Fibroblast of lung (primary cell): Measurements from ENCODE around the gene RNF123. TPM values are rescaled to one million over a fixed set of nuclear protein-coding genes. Genes with fewer than 3 reads are reported as not detected.
"Not testable (repeated sequence)": the region's sequence is repeated elsewhere in the genome, so short reads cannot be mapped to it uniquely, and the experiment has no call there.

Experiments used
- DNase-seq, 2 donors: peaks; one replicate each; pipeline versions ENCODE4 v3.0.0 to v3.0.0-alpha.2; 2010; ENCODE audit warnings: low read depth in 2 of 2
- H2AFZ ChIP-seq: 2 replicates; pipeline ENCODE4 v1.5.1; 2012; ENCODE audit warnings: low read length, control low read depth, inconsistent platforms
- H3K27ac ChIP-seq: 2 replicates; pipeline ENCODE4 v1.5.1; 2011; ENCODE audit warnings: low read length, control low read depth; ENCODE audit not compliant: insufficient read depth
- H3K27me3 ChIP-seq: 2 replicates; pipeline ENCODE4 v1.5.1; 2011; ENCODE audit warnings: mild to moderate bottlenecking, low read length; ENCODE audit not compliant: control insufficient read depth, insufficient read depth
- H3K36me3 ChIP-seq: 2 replicates; pipeline ENCODE4 v1.5.1; 2011; ENCODE audit warnings: low read length; ENCODE audit not compliant: control insufficient read depth, insufficient read depth
- H3K4me1 ChIP-seq: 2 replicates; pipeline ENCODE4 v1.5.1; 2011; ENCODE audit warnings: low read length; ENCODE audit not compliant: control insufficient read depth, insufficient read depth; ENCODE audit errors: extremely low read depth
- H3K4me2 ChIP-seq: 2 replicates; pipeline ENCODE4 v1.5.1; 2011; ENCODE audit warnings: low read length, control low read depth; ENCODE audit not compliant: insufficient read depth; ENCODE audit errors: extremely low read depth
- H3K4me3 ChIP-seq, 4 experiments: fragments of 200-600 bp in 1 of 4; sonication (generic) in 1 of 4; replicated peaks in 1 of 4; 2 replicates each; pipeline ENCODE4 v1.5.1; 2011 to 2016; ENCODE audit warnings: low read length in 4 of 4, low read depth in 3 of 4, mild to moderate bottlenecking in 3 of 4, control low read depth in 2 of 4, inconsistent platforms in 1 of 4, mixed read lengths in 1 of 4; ENCODE audit not compliant: insufficient read depth in 1 of 4; ENCODE audit errors: control extremely low read depth in 1 of 4
- H3K79me2 ChIP-seq: 2 replicates; pipeline ENCODE4 v1.5.1; 2012; ENCODE audit warnings: mild to moderate bottlenecking, low read length, inconsistent platforms; ENCODE audit not compliant: control insufficient read depth, insufficient read depth
- H3K9ac ChIP-seq: 2 replicates; pipeline ENCODE4 v1.5.1; 2011; ENCODE audit warnings: mild to moderate bottlenecking, low read length, control low read depth; ENCODE audit not compliant: insufficient read depth
- H3K9me3 ChIP-seq: 2 replicates; pipeline ENCODE4 v1.5.1; 2012; ENCODE audit warnings: low read depth, low read length; ENCODE audit not compliant: control insufficient read depth, insufficient read depth
- H4K20me1 ChIP-seq: 2 replicates; pipeline ENCODE4 v1.5.1; 2011; ENCODE audit warnings: low read length; ENCODE audit not compliant: control insufficient read depth, insufficient read depth; ENCODE audit errors: extremely low read depth
- CTCF ChIP-seq, 2 donors: IDR thresholded peaks in 1 of 2; conservative IDR thresholded peaks in 1 of 2; 1 replicate in 1 of 2; 2 replicates in 1 of 2; pipeline ENCODE4 v1.5.1; 2011 to 2012; ENCODE audit warnings: low read length in 2 of 2, control low read depth in 1 of 2, inconsistent platforms in 1 of 2, low read depth in 1 of 2, mild to moderate bottlenecking in 1 of 2
- EZH2 ChIP-seq: IDR thresholded peaks from 2 replicates; pipeline ENCODE4 v1.5.1; 2012; ENCODE audit warnings: low read length, control low read depth, mild to moderate bottlenecking; ENCODE audit errors: missing control alignments
- polyA plus RNA-seq, 2 donors: library from polyadenylated mRNA; depleted of rRNA in 1 of 2; stranded (reverse) in 1 of 2; unstranded in 1 of 2; fragments of >200 nt; gene quantifications; 2 replicates each; pipeline ENCODE4 v1.2.1, GENCODE V29; 2011 to 2012; ENCODE audit warnings: missing spikeins in 1 of 2
- total RNA-seq: library from RNA; depleted of rRNA; stranded (reverse); fragments of >200 nt; gene quantifications from 2 replicates; pipeline ENCODE4 v1.2.1, GENCODE V29; 2014

Gene RNF123
- total and polyA plus RNA-seq, 2 donors (not counting 1 experiment from before 2014, with no cell fraction given) = 16.5 to 27.1 TPM

- Histone ChIP-seq H3K27me3 (no peaks in the 10 kb centered on the region), H3K9ac (no peak overlapping the region), H3K79me2 (no peaks in the 10 kb centered on the region), H2AFZ (no peak overlapping the region), H3K4me1 (no peaks in the 10 kb centered on the region), H3K27ac (no peak overlapping the region), H3K9me3 (no peaks in the 10 kb centered on the region), H3K4me3 (no peak overlapping the region), H3K4me2 (no peak overlapping the region), H4K20me1 (no peaks in the 10 kb centered on the region), H3K36me3 (peaks cover 38% of the 10 kb centered on the region)
- no peak for TF ChIP-seq EZH2
- TF ChIP-seq CTCF (conservative IDR thresholded peaks at IDR 0.05 in 1 of 2, IDR thresholded peaks at IDR 0.05 in 1 of 2; ENCODE audit: low read depth in 1 of 2, low read length in 2 of 2) = no peak
- DNase-seq = no peak
These were observed 8.2 kb upstream of the RNF123 start for GRCh38 chr3:49681232-49681522.

DNA sequence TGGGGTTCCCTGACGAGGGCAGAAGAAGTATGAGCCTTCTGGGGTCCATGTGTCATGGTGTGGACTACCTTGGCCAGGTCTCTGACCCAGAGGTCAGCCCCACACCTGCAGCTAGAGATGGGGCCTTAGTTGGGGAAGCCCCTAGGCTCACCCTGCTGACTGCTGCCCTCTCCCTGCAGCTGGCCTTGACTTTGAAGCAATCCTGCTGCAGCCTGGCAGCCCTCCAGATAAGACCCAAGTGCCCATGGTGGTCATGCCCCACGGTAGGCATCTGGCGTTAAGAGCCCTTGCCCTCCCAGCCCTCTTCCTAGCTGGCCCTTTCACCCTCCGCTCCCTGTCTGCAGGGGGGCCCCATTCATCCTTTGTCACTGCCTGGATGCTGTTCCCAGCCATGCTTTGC lies 7.8 kb upstream of the RNF123 start:
- H3K36me3 ChIP-seq = peaks cover 35% of the 10 kb centered on the region
- TF ChIP-seq EZH2 = no peak
- no peak for TF ChIP-seq CTCF (conservative IDR thresholded peaks at IDR 0.05 in 1 of 2, IDR thresholded peaks at IDR 0.05 in 1 of 2; ENCODE audit: low read depth in 1 of 2, low read length in 2 of 2)
- no peak overlapping the region for H2AFZ ChIP-seq
- no peaks in the 10 kb centered on the region for H3K9me3 ChIP-seq
- no peak overlapping the region for H3K9ac ChIP-seq
- no peak for DNase-seq
- no peak overlapping the region for H3K27ac ChIP-seq
- no peaks in the 10 kb centered on the region for H3K79me2 ChIP-seq
- H3K4me1 ChIP-seq = no peaks in the 10 kb centered on the region
- H3K4me2 ChIP-seq = no peak overlapping the region
- no peak overlapping the region for H3K4me3 ChIP-seq
- no peaks in the 10 kb centered on the region for H4K20me1 ChIP-seq
- no peaks in the 10 kb centered on the region for H3K27me3 ChIP-seq

- H3K9ac ChIP-seq = no peak overlapping the region
- H4K20me1 ChIP-seq = no peaks in the 10 kb centered on the region
- H3K36me3 ChIP-seq = peaks cover 25% of the 10 kb centered on the region
- H3K4me1 ChIP-seq = no peaks in the 10 kb centered on the region
- no peaks in the 10 kb centered on the region for H3K9me3 ChIP-seq
- no peak overlapping the region for H2AFZ ChIP-seq
- H3K27ac ChIP-seq = no peak overlapping the region
- no peak for TF ChIP-seq CTCF (conservative IDR thresholded peaks at IDR 0.05 in 1 of 2, IDR thresholded peaks at IDR 0.05 in 1 of 2; ENCODE audit: low read depth in 1 of 2, low read length in 2 of 2)
- no peak for TF ChIP-seq EZH2
- peak in 1 of 2 donors; percentile 28 for DNase-seq
- no peaks in the 10 kb centered on the region for H3K79me2 ChIP-seq
- H3K4me2 ChIP-seq = no peak overlapping the region
- H3K27me3 ChIP-seq = no peaks in the 10 kb centered on the region
- H3K4me3 ChIP-seq = no peak overlapping the region
These were observed 6.2 kb upstream of the RNF123 start for GRCh38 chr3:49683162-49683561.

DNA sequence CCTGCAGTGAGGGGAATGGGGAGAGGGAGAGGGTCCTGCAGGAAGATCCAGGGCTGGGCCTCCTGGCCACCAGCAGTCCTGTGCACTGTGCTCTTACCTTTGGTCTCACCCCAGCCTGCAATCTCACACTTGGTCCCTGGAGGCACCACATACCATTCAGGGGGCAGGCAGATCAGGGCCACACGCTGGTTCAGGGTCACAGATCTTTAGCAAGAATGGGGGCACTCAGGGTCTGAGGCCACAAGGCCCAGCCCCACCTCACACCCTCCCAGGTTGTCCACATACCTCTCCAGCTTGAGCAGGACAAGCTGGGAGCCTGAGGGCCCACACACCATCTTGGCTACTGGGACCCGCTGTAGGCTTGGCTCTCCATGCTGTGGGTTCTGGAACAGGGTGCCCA lies 4.9 kb upstream of the RNF123 start:
- not testable (repeated sequence) for H3K9me3 ChIP-seq, H2AFZ ChIP-seq, H3K4me1 ChIP-seq, H3K4me2 ChIP-seq, DNase-seq, H3K27me3 ChIP-seq, H3K9ac ChIP-seq, H3K4me3 ChIP-seq, H4K20me1 ChIP-seq, H3K27ac ChIP-seq, H3K79me2 ChIP-seq
- peaks cover 19% of the 10 kb centered on the region for H3K36me3 ChIP-seq

GRCh38 chr3:49685103-49685502 lies 4.3 kb upstream of the RNF123 start:
- H3K27me3 ChIP-seq, H3K27ac ChIP-seq, H3K4me2 ChIP-seq, H3K79me2 ChIP-seq, H3K9ac ChIP-seq, DNase-seq, H3K4me1 ChIP-seq, H2AFZ ChIP-seq, H4K20me1 ChIP-seq, H3K9me3 ChIP-seq, H3K4me3 ChIP-seq: not testable (repeated sequence)
- H3K36me3 ChIP-seq = peaks cover 17% of the 10 kb centered on the region
